Gastrocnemius medialis (tissue), 4 donors: ENCODE data around the gene KCNB1. TPM values are rescaled to one million over a fixed set of nuclear protein-coding genes. Genes with fewer than 3 reads are reported as not detected.

Experiments
- ATAC-seq, 2 donors: fragments of 150-250 bp; one replicate each; pipeline ENCODE4 v1.9.1; 2016
- DNase-seq, 2 donors: peaks; one replicate each; pipeline ENCODE4 v3.0.0-alpha.2; 2019
- H3K27ac ChIP-seq, 4 donors: fragments of 200-600 bp; sonication (generic); 1 replicate in 1 of 4; 2 replicates in 3 of 4; pipeline ENCODE4 v1.5.1; 2016 to 2018; ENCODE audit warnings: mild to moderate bottlenecking in 2 of 4, moderate library complexity in 1 of 4
- H3K27me3 ChIP-seq, 3 donors: fragments of 200-600 bp; sonication (generic) in 2 of 3; 1 replicate in 1 of 3; 2 replicates in 2 of 3; pipeline versions ENCODE4 v1.5.1 to v1.6.0; 2016 to 2019; ENCODE audit warnings: mild to moderate bottlenecking in 1 of 3, moderate library complexity in 1 of 3
- H3K36me3 ChIP-seq, 2 donors: fragments of 200-600 bp; sonication (generic) in 1 of 2; one replicate each; pipeline ENCODE4 v1.5.1; 2017 to 2018
- H3K4me1 ChIP-seq, 2 donors: fragments of 200-600 bp; sonication (generic) in 1 of 2; one replicate each; pipeline ENCODE4 v1.5.1; 2016 to 2017; ENCODE audit warnings: mild to moderate bottlenecking in 2 of 2
- H3K4me3 ChIP-seq, 4 donors: fragments of 200-600 bp; sonication (generic) in 3 of 4; 1 replicate in 1 of 4; 2 replicates in 3 of 4; pipeline ENCODE4 v1.5.1; 2016 to 2019; ENCODE audit warnings: mild to moderate bottlenecking in 2 of 4
- H3K9me3 ChIP-seq, 3 donors: fragments of 200-600 bp; sonication (generic) in 2 of 3; 1 replicate in 1 of 3; 2 replicates in 2 of 3; pipeline ENCODE4 v1.5.1; 2016 to 2019
- POLR2A ChIP-seq, 2 donors: fragments of 450-650 bp; IDR thresholded peaks; one replicate each; pipeline ENCODE4 v1.6.1; 2017; ENCODE audit warnings: antibody characterized with exemption in 2 of 2, mild to moderate bottlenecking in 2 of 2, moderate library complexity in 2 of 2
- in situ Hi-C, 4 donors: fragments of 200-750 bp; cut with MboI; loops; one replicate each; pipeline versions ENCODE4 v1.15.0 to v1.8.0; 2017; ENCODE audit warnings: low sequenced_read_pairs in 4 of 4
- intact Hi-C: fragments of 100-400 bp; cut with DNase I; formaldehyde crosslinking; loops from one replicate; pipeline ENCODE4 v1.15.1; 2023; ENCODE audit warnings: low total_unique reads
- total RNA-seq, 4 donors: library from RNA; depleted of rRNA; stranded (reverse); fragments of >200 nt; gene quantifications; one replicate each; pipeline versions ENCODE4 v1.1.0 to v1.2.3, GENCODE V29; 2016
- TF ChIP-seq, protein P1 (sequence below), 5 experiments: fragments of 450-650 bp in 3 of 5; fragments of 200-600 bp in 2 of 5; sonication (generic) in 2 of 5; IDR thresholded peaks in 4 of 5; conservative IDR thresholded peaks in 1 of 5; 1 replicate in 4 of 5; 2 replicates in 1 of 5; pipeline ENCODE4 v1.5.1; 2016 to 2019; ENCODE audit warnings: antibody characterized with exemption in 5 of 5, mild to moderate bottlenecking in 3 of 5, moderate library complexity in 3 of 5

The KCNB1 gene
- total RNA-seq, 4 donors from 2014 or later, result 6.6 to 34.7 (median 9.4) TPM

DNA sequence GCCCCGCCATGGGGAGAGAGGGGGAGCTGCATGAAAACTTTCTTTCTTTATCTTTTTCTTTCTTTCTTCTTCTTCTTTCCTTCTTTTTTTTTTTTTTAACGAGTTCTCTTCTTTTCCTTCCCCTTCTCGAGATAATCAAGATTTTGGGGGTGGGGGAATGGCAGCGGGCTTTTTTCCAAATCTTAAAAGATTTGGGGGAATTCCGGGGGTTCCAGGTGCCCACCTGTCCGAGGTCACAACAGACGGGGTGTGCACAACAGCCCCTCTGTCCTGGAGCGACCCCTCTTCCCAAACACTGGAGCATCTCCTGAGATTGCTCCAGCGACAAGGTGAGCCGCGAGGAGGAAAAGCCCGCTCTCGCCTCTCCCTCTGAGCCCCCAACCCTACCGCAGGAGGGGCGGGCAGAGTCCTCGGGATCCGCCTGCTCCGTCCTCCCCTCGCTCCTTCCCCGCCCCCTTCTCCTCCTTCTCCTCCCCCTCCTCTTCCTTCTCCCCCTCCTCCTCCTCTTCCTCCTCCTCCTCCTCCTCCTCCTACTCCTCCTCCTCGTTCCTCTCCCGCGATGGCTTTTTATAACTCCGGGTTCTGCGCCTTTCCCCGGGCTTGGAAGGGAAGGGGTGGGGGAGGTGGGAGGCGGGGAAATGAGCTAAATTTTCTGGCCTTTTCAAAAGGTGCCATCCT lies 689 bp upstream of the KCNB1 start:
- Histone ChIP-seq H3K27ac (peak overlapping the region in 2 of 4 donors; percentile 28 to 76), H3K27me3 (no peaks in the 10 kb centered on the region), H3K4me3 (peak overlapping the region; percentile 42 to 62 (median 61)), H3K9me3 (no peaks in the 10 kb centered on the region), H3K36me3 (no peaks in the 10 kb centered on the region), H3K4me1 (peaks cover 5 to 40% of the 10 kb centered on the region in 2 donors)
- DNase-seq, result no peak
- ATAC-seq, result peak in 1 of 2 donors; percentile 22
- TF ChIP-seq POLR2A (IDR thresholded peaks at IDR 0.05), result no peak
- TF ChIP-seq, protein P1, sequence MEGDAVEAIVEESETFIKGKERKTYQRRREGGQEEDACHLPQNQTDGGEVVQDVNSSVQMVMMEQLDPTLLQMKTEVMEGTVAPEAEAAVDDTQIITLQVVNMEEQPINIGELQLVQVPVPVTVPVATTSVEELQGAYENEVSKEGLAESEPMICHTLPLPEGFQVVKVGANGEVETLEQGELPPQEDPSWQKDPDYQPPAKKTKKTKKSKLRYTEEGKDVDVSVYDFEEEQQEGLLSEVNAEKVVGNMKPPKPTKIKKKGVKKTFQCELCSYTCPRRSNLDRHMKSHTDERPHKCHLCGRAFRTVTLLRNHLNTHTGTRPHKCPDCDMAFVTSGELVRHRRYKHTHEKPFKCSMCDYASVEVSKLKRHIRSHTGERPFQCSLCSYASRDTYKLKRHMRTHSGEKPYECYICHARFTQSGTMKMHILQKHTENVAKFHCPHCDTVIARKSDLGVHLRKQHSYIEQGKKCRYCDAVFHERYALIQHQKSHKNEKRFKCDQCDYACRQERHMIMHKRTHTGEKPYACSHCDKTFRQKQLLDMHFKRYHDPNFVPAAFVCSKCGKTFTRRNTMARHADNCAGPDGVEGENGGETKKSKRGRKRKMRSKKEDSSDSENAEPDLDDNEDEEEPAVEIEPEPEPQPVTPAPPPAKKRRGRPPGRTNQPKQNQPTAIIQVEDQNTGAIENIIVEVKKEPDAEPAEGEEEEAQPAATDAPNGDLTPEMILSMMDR (IDR thresholded peaks at IDR 0.05 in 4 of 5, conservative IDR thresholded peaks at IDR 0.05 in 1 of 5), result no peak
- in situ Hi-C loops (loop anchor here in 2 of 4 donors (5.0 to 10.0 kb wide), 2 partner anchors 146 to 148 kb away; no protein-coding TSS in a partner anchor), intact Hi-C loops (loop anchor here (5.0 kb wide), 1 partner anchor 61 kb away; no protein-coding TSS in a partner anchor)

DNA sequence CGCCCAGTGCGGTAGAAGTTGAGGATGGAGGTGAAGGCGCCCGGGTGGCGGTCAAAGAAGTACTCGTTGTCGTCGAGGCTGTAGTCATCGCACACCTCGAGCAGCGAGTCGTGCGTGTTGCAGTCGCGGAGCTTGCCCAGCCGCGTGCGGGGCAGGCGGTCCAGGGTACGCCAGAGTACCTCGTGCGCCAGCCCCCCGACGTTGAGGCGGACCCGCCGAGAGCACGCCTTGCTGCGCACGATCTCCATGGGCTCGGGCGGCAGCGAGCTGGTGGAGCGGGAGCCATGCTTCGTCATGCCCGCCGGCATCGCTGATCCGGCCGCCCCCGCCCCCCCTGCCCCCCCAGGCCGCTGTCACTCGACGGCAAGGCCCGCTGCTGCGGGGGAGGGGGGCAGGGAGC lies 295 bp downstream of the KCNB1 start:
- no peaks in the 10 kb centered on the region for H3K36me3 ChIP-seq
- H3K9me3 ChIP-seq, result no peaks in the 10 kb centered on the region
- in situ Hi-C loops, result loop anchor here in 2 of 4 donors (5.0 to 10.0 kb wide), 2 partner anchors 145 to 147 kb away; no protein-coding TSS in a partner anchor
- H3K4me3 ChIP-seq, result peak overlapping the region in 3 of 4 donors; percentile 42 to 61 (median 61)
- H3K4me1 ChIP-seq, result peaks cover 5 to 40% of the 10 kb centered on the region in 2 donors
- no peaks in the 10 kb centered on the region for H3K27me3 ChIP-seq
- no peak for ATAC-seq
- TF ChIP-seq, protein P1 (IDR thresholded peaks at IDR 0.05 in 4 of 5, conservative IDR thresholded peaks at IDR 0.05 in 1 of 5), result no peak
- TF ChIP-seq POLR2A (IDR thresholded peaks at IDR 0.05), result no peak
- H3K27ac ChIP-seq, result peak overlapping the region in 1 of 4 donors; percentile 43
- DNase-seq, result no peak
- intact Hi-C loops, result loop anchor here (1.0 to 5.0 kb wide), 2 partner anchors 60 to 97 kb away; no protein-coding TSS in a partner anchor

DNA sequence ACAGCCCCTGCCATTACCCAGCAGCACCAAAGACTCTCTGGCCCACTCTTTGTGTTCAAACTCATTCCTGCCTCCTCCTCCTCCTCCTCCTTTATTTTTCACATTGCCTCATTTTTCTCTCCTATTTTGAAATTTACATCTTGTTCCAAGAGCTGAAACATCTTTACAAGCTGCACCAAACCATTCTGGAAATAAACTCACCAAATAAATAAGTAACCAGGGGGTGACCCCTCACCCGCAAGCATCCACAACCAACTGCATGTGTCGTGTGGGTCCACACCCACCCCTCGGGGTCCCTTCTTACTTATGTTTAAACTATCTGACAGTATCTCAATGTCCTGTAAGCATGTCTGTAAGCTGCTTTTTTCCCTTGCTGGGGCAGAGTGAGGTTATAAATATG lies 1.4 kb downstream of the KCNB1 start:
- H3K27me3 ChIP-seq, result no peaks in the 10 kb centered on the region
- peak overlapping the region in 2 of 4 donors; percentile 51 to 72 for H3K27ac ChIP-seq
- no peaks in the 10 kb centered on the region for H3K36me3 ChIP-seq
- intact Hi-C loops (loop anchor here (5.0 kb wide), 1 partner anchor 59 kb away; no protein-coding TSS in a partner anchor), in situ Hi-C loops (loop anchor here in 2 of 4 donors (5.0 to 10.0 kb wide), 2 partner anchors 144 to 146 kb away; no protein-coding TSS in a partner anchor)
- ATAC-seq (no peak), DNase-seq (no peak)
- peaks cover 5 to 40% of the 10 kb centered on the region in 2 donors for H3K4me1 ChIP-seq
- TF ChIP-seq, protein P1 (IDR thresholded peaks at IDR 0.05 in 4 of 5, conservative IDR thresholded peaks at IDR 0.05 in 1 of 5), result no peak
- no peak for TF ChIP-seq POLR2A (IDR thresholded peaks at IDR 0.05)
- H3K4me3 ChIP-seq, result no peak overlapping the region
- H3K9me3 ChIP-seq, result no peaks in the 10 kb centered on the region

DNA sequence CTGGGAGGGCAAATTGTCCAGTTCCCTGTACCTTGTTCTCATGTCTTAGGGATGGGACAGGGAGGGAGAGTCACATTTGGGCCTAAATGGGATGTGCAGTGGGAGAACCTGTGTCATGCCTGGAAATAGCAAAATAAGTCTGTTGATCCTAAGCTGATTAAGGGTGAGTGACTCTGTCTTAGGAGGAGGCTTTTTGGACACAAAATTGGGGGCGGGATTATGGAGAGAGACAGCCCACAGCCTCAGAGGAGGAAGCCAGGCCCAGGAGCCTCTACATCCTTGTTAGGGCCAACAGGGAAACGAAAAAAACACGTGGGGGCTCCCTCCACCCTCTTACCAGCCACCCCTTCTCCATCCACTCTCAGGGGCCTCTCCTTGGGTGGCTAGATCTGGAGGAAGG lies 2.2 kb downstream of the KCNB1 start:
- H3K4me1 ChIP-seq, result peaks cover 5 to 40% of the 10 kb centered on the region in 2 donors
- no peaks in the 10 kb centered on the region for H3K27me3 ChIP-seq
- no peaks in the 10 kb centered on the region for H3K9me3 ChIP-seq
- no peak overlapping the region for H3K4me3 ChIP-seq
- DNase-seq (no peak), ATAC-seq (no peak)
- TF ChIP-seq POLR2A (IDR thresholded peaks at IDR 0.05), result no peak
- TF ChIP-seq, protein P1 (IDR thresholded peaks at IDR 0.05 in 4 of 5, conservative IDR thresholded peaks at IDR 0.05 in 1 of 5), result no peak
- in situ Hi-C loops, result loop anchor here in 2 of 4 donors (5.0 to 10.0 kb wide), 2 partner anchors 143 to 145 kb away; no protein-coding TSS in a partner anchor
- peak overlapping the region in 2 of 4 donors; percentile 51 to 72 for H3K27ac ChIP-seq
- intact Hi-C loops, result loop anchor here (5.0 kb wide), 1 partner anchor 58 kb away; no protein-coding TSS in a partner anchor
- H3K36me3 ChIP-seq, result no peaks in the 10 kb centered on the region
